Calu3 (cell line): ENCODE measurements around the gene MACROD2. TPM values are rescaled to one million over a fixed set of nuclear protein-coding genes. Genes with fewer than 3 reads are reported as not detected.

Experiments
- BruUV-seq: library from RNA; stranded (reverse); fragments of 400-500 nt; replicated peaks from 2 replicates; lab custom pipeline; 2021; lab: Mats Ljungman, UMichigan
- CTCF ChIA-PET: fragments of 300-600 bp; sonication (Branson Sonifier 250); formaldehyde crosslinking; loops from one replicate; lab custom pipeline; 2022; ENCODE audit warnings: antibody characterized with exemption; lab: Charles Lee
- DNase-seq: peaks from one replicate; pipeline ENCODE4 v3.0.0; 2022
- H3K27ac Mint-ChIP-seq: one replicate; pipeline ENCODE4 v1.8.0; 2022; ENCODE audit warnings: mixed read lengths; ENCODE audit not compliant: unreplicated experiment
- H3K27me3 Mint-ChIP-seq: one replicate; pipeline ENCODE4 v1.8.0; 2022; ENCODE audit warnings: mixed read lengths; ENCODE audit not compliant: unreplicated experiment
- H3K36me3 Mint-ChIP-seq: one replicate; pipeline ENCODE4 v1.8.0; 2022; ENCODE audit warnings: mild to moderate bottlenecking, moderate library complexity, mixed read lengths; ENCODE audit not compliant: insufficient read depth, unreplicated experiment
- H3K4me1 Mint-ChIP-seq: one replicate; pipeline ENCODE4 v1.8.0; 2022; ENCODE audit warnings: mild to moderate bottlenecking, low read depth, mixed read lengths; ENCODE audit not compliant: unreplicated experiment
- H3K4me3 Mint-ChIP-seq: one replicate; pipeline ENCODE4 v1.8.0; 2022; ENCODE audit warnings: mild to moderate bottlenecking, low read depth, moderate library complexity, mixed read lengths; ENCODE audit not compliant: unreplicated experiment
- H3K9me3 Mint-ChIP-seq: one replicate; pipeline ENCODE4 v1.8.0; 2022; ENCODE audit warnings: low read depth, mixed read lengths; ENCODE audit not compliant: unreplicated experiment
- CTCF ChIP-seq: fragments of 200-600 bp; IDR thresholded peaks from one replicate; pipeline ENCODE4 v1.8.0; 2022; ENCODE audit warnings: antibody characterized with exemption; ENCODE audit not compliant: unreplicated experiment
- intact Hi-C: fragments of 100-400 bp; cut with micrococcal nuclease; formaldehyde crosslinking; loops from one replicate; pipeline ENCODE4 v1.10.0; 2022; ENCODE audit not compliant: unreplicated experiment
- total RNA-seq: library from RNA; stranded (reverse); gene quantifications from 2 replicates; pipeline ENCODE4 v1.2.3, GENCODE V29; 2022

The MACROD2 gene
- total RNA-seq, 1 experiment from 2014 or later = 29.4 TPM

GRCh38 chr20:15399781-15400180, 1404.5 kb downstream of the MACROD2 start:
- intact Hi-C loops = no loop called here
- no peak for TF ChIP-seq CTCF
- Mint-ChIP-seq H3K27me3 (no peaks in the 10 kb centered on the region), H3K4me3 (no peak overlapping the region), H3K27ac (no peak overlapping the region), H3K36me3 (no peaks in the 10 kb centered on the region), H3K4me1 (no peaks in the 10 kb centered on the region), H3K9me3 (no peaks in the 10 kb centered on the region)
- no peak for DNase-seq
- CTCF ChIA-PET = no interaction called here
- no TSS peak for BruUV-seq

GRCh38 chr20:15406072-15406471, 1410.8 kb downstream of the MACROD2 start:
- intact Hi-C loops = no loop called here
- no peak overlapping the region for H3K27ac Mint-ChIP-seq
- no peak for DNase-seq
- no peak for TF ChIP-seq CTCF
- CTCF ChIA-PET = no interaction called here
- no peak overlapping the region for H3K4me3 Mint-ChIP-seq
- no peaks in the 10 kb centered on the region for H3K4me1 Mint-ChIP-seq
- BruUV-seq = no TSS peak
- no peaks in the 10 kb centered on the region for H3K9me3 Mint-ChIP-seq
- peaks cover 12% of the 10 kb centered on the region for H3K27me3 Mint-ChIP-seq
- no peaks in the 10 kb centered on the region for H3K36me3 Mint-ChIP-seq

GRCh38 chr20:15411781-15412180, 1416.5 kb downstream of the MACROD2 start:
- intact Hi-C loops = no loop called here
- no peak for TF ChIP-seq CTCF
- no peaks in the 10 kb centered on the region for H3K27me3 Mint-ChIP-seq
- CTCF ChIA-PET = interaction anchor here (0.5 kb wide), 1 partner anchor 1188 kb away, joined by 4 read pairs; no protein-coding TSS in a partner anchor
- H3K4me1 Mint-ChIP-seq = no peaks in the 10 kb centered on the region
- no peak overlapping the region for H3K4me3 Mint-ChIP-seq
- H3K9me3 Mint-ChIP-seq = no peaks in the 10 kb centered on the region
- H3K36me3 Mint-ChIP-seq = no peaks in the 10 kb centered on the region
- BruUV-seq = no TSS peak
- no peak for DNase-seq
- H3K27ac Mint-ChIP-seq = no peak overlapping the region

GRCh38 chr20:15415908-15416307, 1420.6 kb downstream of the MACROD2 start:
- Mint-ChIP-seq H3K9me3 (no peaks in the 10 kb centered on the region), H3K27ac (no peak overlapping the region), H3K27me3 (no peaks in the 10 kb centered on the region), H3K4me1 (no peaks in the 10 kb centered on the region), H3K4me3 (no peak overlapping the region), H3K36me3 (no peaks in the 10 kb centered on the region)
- DNase-seq = no peak
- intact Hi-C loops = no loop called here
- BruUV-seq = no TSS peak
- CTCF ChIA-PET = no interaction called here
- no peak for TF ChIP-seq CTCF
